Measurements from ENCODE around the gene PRR3. TPM values are rescaled to one million over a fixed set of nuclear protein-coding genes. Genes with fewer than 3 reads are reported as not detected.
A peak's percentile ranks its signal among the peaks of the same experiment; 100 is the strongest.

Gene PRR3
- polyA plus RNA-seq, 3 donors, result 2.8 to 7.1 (median 3.6) TPM

- Histone ChIP-seq H3K36me3 (replicated peaks in 1 of 2; ENCODE audit: control insufficient read depth in 1 of 2, insufficient read depth in 2 of 2, low read length in 2 of 2) (peaks cover 11 to 25% of the 10 kb centered on the region in 2 donors), H3K9ac (ENCODE audit: insufficient read depth, low read length, poor library complexity, severe bottlenecking) (no peak overlapping the region), H3K27me3 (ENCODE audit: control insufficient read depth in 2 of 2, insufficient read depth in 2 of 2, low read length in 2 of 2) (no peaks in the 10 kb centered on the region), H4K20me1 (ENCODE audit: insufficient read depth, low read length) (peaks cover 5% of the 10 kb centered on the region), H2AFZ (ENCODE audit: insufficient read depth, low read depth, low read length, poor library complexity, severe bottlenecking) (no peak overlapping the region), H3K9me3 (replicated peaks in 1 of 2; ENCODE audit: control insufficient read depth in 1 of 2, insufficient read depth in 1 of 2, low read length in 2 of 2) (no peaks in the 10 kb centered on the region), H3K4me2 (replicated peaks; ENCODE audit: extremely low read depth, low read length, poor library complexity, severe bottlenecking) (no peak overlapping the region), H3K4me3 (replicated peaks in 1 of 3; ENCODE audit: low read depth in 2 of 3, low read length in 3 of 3) (no peak overlapping the region), H3K4me1 (ENCODE audit: control insufficient read depth in 1 of 2, insufficient read depth in 2 of 2, low read length in 2 of 2) (peaks cover 0 to 6% of the 10 kb centered on the region in 2 donors), H3K79me2 (ENCODE audit: insufficient read depth, low read length) (peaks cover 10% of the 10 kb centered on the region), H3K27ac (ENCODE audit: low read depth in 1 of 2, low read length in 2 of 2) (no peak overlapping the region)
- 100% methylated on average over 1 of the region's 1 CpG for WGBS (ENCODE audit: insufficient coverage)
- no peak for DNase-seq
- intact Hi-C loops (cut with micrococcal nuclease), result no loop called here
- Mint-ChIP-seq H3K27ac (peak overlapping the region in 1 of 7 donors; percentile 59), H3K27me3 (ENCODE audit: low read depth in 3 of 3) (peaks cover 0 to 3% (median 0%) of the 10 kb centered on the region in 3 donors), H3K4me3 (no peak overlapping the region), H3K9me3 (no peaks in the 10 kb centered on the region), H3K4me1 (peaks cover 8% of the 10 kb centered on the region), H3K36me3 (peaks cover 20 to 23% of the 10 kb centered on the region in 2 donors)
- no peak for TF ChIP-seq CTCF (IDR thresholded peaks at IDR 0.05)
Measured at GRCh38 chr6:30564114-30564513, 7.0 kb downstream of the PRR3 start.

- Histone ChIP-seq H3K4me2 (replicated peaks; ENCODE audit: extremely low read depth, low read length, poor library complexity, severe bottlenecking) (no peak overlapping the region), H2AFZ (ENCODE audit: insufficient read depth, low read depth, low read length, poor library complexity, severe bottlenecking) (no peak overlapping the region), H3K36me3 (replicated peaks in 1 of 2; ENCODE audit: control insufficient read depth in 1 of 2, insufficient read depth in 2 of 2, low read length in 2 of 2) (peaks cover 11 to 25% of the 10 kb centered on the region in 2 donors), H3K4me1 (ENCODE audit: control insufficient read depth in 1 of 2, insufficient read depth in 2 of 2, low read length in 2 of 2) (peaks cover 9 to 15% of the 10 kb centered on the region in 2 donors), H3K27ac (ENCODE audit: low read depth in 1 of 2, low read length in 2 of 2) (no peak overlapping the region), H3K27me3 (ENCODE audit: control insufficient read depth in 2 of 2, insufficient read depth in 2 of 2, low read length in 2 of 2) (no peaks in the 10 kb centered on the region), H3K9ac (ENCODE audit: insufficient read depth, low read length, poor library complexity, severe bottlenecking) (no peak overlapping the region), H3K79me2 (ENCODE audit: insufficient read depth, low read length) (no peaks in the 10 kb centered on the region), H3K9me3 (replicated peaks in 1 of 2; ENCODE audit: control insufficient read depth in 1 of 2, insufficient read depth in 1 of 2, low read length in 2 of 2) (no peaks in the 10 kb centered on the region), H4K20me1 (ENCODE audit: insufficient read depth, low read length) (peaks cover 5% of the 10 kb centered on the region), H3K4me3 (replicated peaks in 1 of 3; ENCODE audit: low read depth in 2 of 3, low read length in 3 of 3) (no peak overlapping the region)
- intact Hi-C loops (cut with micrococcal nuclease), result no loop called here
- no peak for TF ChIP-seq CTCF (IDR thresholded peaks at IDR 0.05)
- Mint-ChIP-seq H3K27me3 (ENCODE audit: low read depth in 3 of 3) (peaks cover 1 to 5% (median 3%) of the 10 kb centered on the region in 3 donors), H3K36me3 (peaks cover 15 to 17% of the 10 kb centered on the region in 2 donors), H3K9me3 (no peaks in the 10 kb centered on the region), H3K4me3 (no peak overlapping the region), H3K27ac (peak overlapping the region in 1 of 7 donors; percentile 53), H3K4me1 (peaks cover 18% of the 10 kb centered on the region)
- DNase-seq, result no peak
Measured at GRCh38 chr6:30565772-30566171, 8.7 kb downstream of the PRR3 start.

All from CD14-positive monocyte (primary cell).